ENCODE data around the gene LRRC71.

The LRRC71 gene

GRCh38 chr1:156920233-156921052 lies at the start of gene LRRC71:
LRRC71 (plus strand) TSS chr1:156920632; CDS start chr1:156920804, 172 bp downstream.
- peaks cover 5% of the 10 kb centered on the region for H3K4me1 Mint-ChIP-seq
- H3K4me3 Mint-ChIP-seq: no peak within 1 kb of the TSS
- H3K27ac Mint-ChIP-seq: no peak within 1 kb of the TSS
- H3K27me3 Mint-ChIP-seq: peaks cover 55% of the 10 kb centered on the region
- H3K36me3 Mint-ChIP-seq: no peaks in the 10 kb centered on the region
- no peaks in the 10 kb centered on the region for H3K9me3 Mint-ChIP-seq

- H3K36me3 Mint-ChIP-seq: no peaks in the 10 kb centered on the region
- no peak overlapping the region for H3K4me3 Mint-ChIP-seq
- no peaks in the 10 kb centered on the region for H3K4me1 Mint-ChIP-seq
- no peak overlapping the region for H3K27ac Mint-ChIP-seq
- peaks cover 3% of the 10 kb centered on the region for H3K27me3 Mint-ChIP-seq
- no peaks in the 10 kb centered on the region for H3K9me3 Mint-ChIP-seq
These were observed 46.8 kb upstream of the LRRC71 start for GRCh38 chr1:156873659-156874058.

GRCh38 chr1:156874142-156874541 lies 46.3 kb upstream of the LRRC71 start:
- Mint-ChIP-seq H3K4me3 (no peak overlapping the region), H3K36me3 (no peaks in the 10 kb centered on the region), H3K27me3 (peaks cover 3% of the 10 kb centered on the region), H3K27ac (no peak overlapping the region), H3K9me3 (no peaks in the 10 kb centered on the region), H3K4me1 (no peaks in the 10 kb centered on the region)

GRCh38 chr1:156874572-156875340 lies 45.7 kb upstream of the LRRC71 start:
- no peaks in the 10 kb centered on the region for H3K9me3 Mint-ChIP-seq
- H3K4me3 Mint-ChIP-seq: no peak overlapping the region
- peak overlapping the region; percentile 56 for H3K27ac Mint-ChIP-seq
- H3K36me3 Mint-ChIP-seq: no peaks in the 10 kb centered on the region
- peaks cover 3% of the 10 kb centered on the region for H3K27me3 Mint-ChIP-seq
- no peaks in the 10 kb centered on the region for H3K4me1 Mint-ChIP-seq

GRCh38 chr1:156875341-156875615 lies 45.2 kb upstream of the LRRC71 start:
- no peak overlapping the region for H3K27ac Mint-ChIP-seq
- H3K27me3 Mint-ChIP-seq: peaks cover 3% of the 10 kb centered on the region
- H3K9me3 Mint-ChIP-seq: no peaks in the 10 kb centered on the region

GRCh38 chr1:156876281-156876680 lies 44.2 kb upstream of the LRRC71 start:
- Mint-ChIP-seq H3K9me3 (no peaks in the 10 kb centered on the region), H3K4me1 (no peaks in the 10 kb centered on the region), H3K36me3 (no peaks in the 10 kb centered on the region), H3K27me3 (peaks cover 5% of the 10 kb centered on the region), H3K27ac (no peak overlapping the region), H3K4me3 (no peak overlapping the region)

More at GRCh38 chr1:156875341-156875615, 45.2 kb upstream of the LRRC71 start:
- Mint-ChIP-seq H3K36me3 (no peaks in the 10 kb centered on the region), H3K4me1 (no peaks in the 10 kb centered on the region), H3K4me3 (no peak overlapping the region)

- Mint-ChIP-seq H3K9me3 (no peaks in the 10 kb centered on the region), H3K4me1 (no peaks in the 10 kb centered on the region), H3K27me3 (peaks cover 8% of the 10 kb centered on the region), H3K4me3 (no peak overlapping the region), H3K36me3 (no peaks in the 10 kb centered on the region), H3K27ac (no peak overlapping the region)
These were observed 42.8 kb upstream of the LRRC71 start for GRCh38 chr1:156877433-156878170.

GRCh38 chr1:156879876-156880275 lies 40.6 kb upstream of the LRRC71 start:
- Mint-ChIP-seq H3K4me3 (no peak overlapping the region), H3K27ac (no peak overlapping the region), H3K9me3 (no peaks in the 10 kb centered on the region), H3K27me3 (peaks cover 6% of the 10 kb centered on the region), H3K36me3 (no peaks in the 10 kb centered on the region), H3K4me1 (no peaks in the 10 kb centered on the region)

- H3K36me3 Mint-ChIP-seq: no peaks in the 10 kb centered on the region
- H3K4me3 Mint-ChIP-seq: no peak overlapping the region
- H3K4me1 Mint-ChIP-seq: no peaks in the 10 kb centered on the region
- H3K27ac Mint-ChIP-seq: no peak overlapping the region
- peaks cover 5% of the 10 kb centered on the region for H3K27me3 Mint-ChIP-seq
- H3K9me3 Mint-ChIP-seq: no peaks in the 10 kb centered on the region
These were observed 40.0 kb upstream of the LRRC71 start for GRCh38 chr1:156880473-156880872.

- no peaks in the 10 kb centered on the region for H3K4me1 Mint-ChIP-seq
- no peak overlapping the region for H3K4me3 Mint-ChIP-seq
- no peaks in the 10 kb centered on the region for H3K36me3 Mint-ChIP-seq
- peak overlapping the region; percentile 31 for H3K27ac Mint-ChIP-seq
- H3K9me3 Mint-ChIP-seq: no peaks in the 10 kb centered on the region
- H3K27me3 Mint-ChIP-seq: peaks cover 5% of the 10 kb centered on the region
These were observed 39.3 kb upstream of the LRRC71 start for GRCh38 chr1:156881101-156881500.

GRCh38 chr1:156881663-156882062 lies 38.8 kb upstream of the LRRC71 start:
- Mint-ChIP-seq H3K36me3 (no peaks in the 10 kb centered on the region), H3K27ac (no peak overlapping the region), H3K4me1 (no peaks in the 10 kb centered on the region), H3K9me3 (no peaks in the 10 kb centered on the region), H3K27me3 (peaks cover 9% of the 10 kb centered on the region), H3K4me3 (no peak overlapping the region)

GRCh38 chr1:156882543-156882942 lies 37.9 kb upstream of the LRRC71 start:
- Mint-ChIP-seq H3K36me3 (no peaks in the 10 kb centered on the region), H3K27me3 (peaks cover 13% of the 10 kb centered on the region), H3K4me3 (no peak overlapping the region), H3K9me3 (no peaks in the 10 kb centered on the region), H3K27ac (no peak overlapping the region), H3K4me1 (no peaks in the 10 kb centered on the region)

GRCh38 chr1:156883919-156884318 lies 36.5 kb upstream of the LRRC71 start:
- no peaks in the 10 kb centered on the region for H3K9me3 Mint-ChIP-seq
- H3K27me3 Mint-ChIP-seq: peaks cover 16% of the 10 kb centered on the region
- no peak overlapping the region for H3K4me3 Mint-ChIP-seq
- H3K27ac Mint-ChIP-seq: no peak overlapping the region
- H3K36me3 Mint-ChIP-seq: no peaks in the 10 kb centered on the region
- H3K4me1 Mint-ChIP-seq: no peaks in the 10 kb centered on the region

- H3K27ac Mint-ChIP-seq: no peak overlapping the region
- H3K4me1 Mint-ChIP-seq: no peaks in the 10 kb centered on the region
- H3K27me3 Mint-ChIP-seq: peaks cover 20% of the 10 kb centered on the region
- H3K4me3 Mint-ChIP-seq: no peak overlapping the region
- no peaks in the 10 kb centered on the region for H3K9me3 Mint-ChIP-seq
- H3K36me3 Mint-ChIP-seq: no peaks in the 10 kb centered on the region
These were observed 35.8 kb upstream of the LRRC71 start for GRCh38 chr1:156884560-156885184.

GRCh38 chr1:156885314-156885713 lies 35.1 kb upstream of the LRRC71 start:
- H3K27ac Mint-ChIP-seq: no peak overlapping the region
- H3K4me3 Mint-ChIP-seq: no peak overlapping the region
- H3K36me3 Mint-ChIP-seq: no peaks in the 10 kb centered on the region
- no peaks in the 10 kb centered on the region for H3K4me1 Mint-ChIP-seq
- no peaks in the 10 kb centered on the region for H3K9me3 Mint-ChIP-seq
- peaks cover 20% of the 10 kb centered on the region for H3K27me3 Mint-ChIP-seq
